GM12875 (cell line): ENCODE measurements around the gene MPHOSPH6.

ENCODE experiments used
- H3K4me3 ChIP-seq: one replicate; pipeline ENCODE4 v1.5.1; 2011; ENCODE audit warnings: low read depth, low read length, control low read depth
- CTCF ChIP-seq: IDR thresholded peaks from 2 replicates; pipeline ENCODE4 v1.5.1; 2011; ENCODE audit warnings: low read depth, mild to moderate bottlenecking, control low read depth, inconsistent platforms, low read length, moderate library complexity, borderline replicate concordance; ENCODE audit not compliant: insufficient read depth

MPHOSPH6 gene

GRCh38 chr16:82197540-82198240, 27.7 kb upstream of the MPHOSPH6 start:
- TF ChIP-seq CTCF, result no peak
- no peak overlapping the region for H3K4me3 ChIP-seq

- H3K4me3 ChIP-seq, result no peak overlapping the region
- no peak for TF ChIP-seq CTCF
These were observed 26.0 kb upstream of the MPHOSPH6 start for GRCh38 chr16:82195917-82196494.

DNA sequence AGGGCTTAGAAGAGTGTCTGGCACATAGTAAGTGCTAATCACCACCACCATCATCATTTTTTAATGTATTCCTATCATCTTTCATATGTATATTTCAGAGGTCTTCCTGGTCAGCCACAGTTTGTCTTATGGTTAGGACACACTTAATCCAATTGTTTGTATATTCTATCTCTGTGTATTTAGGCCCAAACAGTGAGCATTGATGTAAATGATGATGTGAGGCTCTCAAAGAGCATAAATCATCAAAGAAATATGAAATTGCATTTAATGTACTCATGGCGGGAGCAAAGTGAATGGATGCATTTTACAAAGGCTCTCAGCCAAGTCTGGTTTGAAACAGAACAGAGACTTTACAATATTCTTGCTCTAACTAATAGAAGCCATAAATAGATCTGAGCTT, 24.1 kb upstream of the MPHOSPH6 start:
- TF ChIP-seq CTCF, result no peak
- H3K4me3 ChIP-seq, result no peak overlapping the region

DNA sequence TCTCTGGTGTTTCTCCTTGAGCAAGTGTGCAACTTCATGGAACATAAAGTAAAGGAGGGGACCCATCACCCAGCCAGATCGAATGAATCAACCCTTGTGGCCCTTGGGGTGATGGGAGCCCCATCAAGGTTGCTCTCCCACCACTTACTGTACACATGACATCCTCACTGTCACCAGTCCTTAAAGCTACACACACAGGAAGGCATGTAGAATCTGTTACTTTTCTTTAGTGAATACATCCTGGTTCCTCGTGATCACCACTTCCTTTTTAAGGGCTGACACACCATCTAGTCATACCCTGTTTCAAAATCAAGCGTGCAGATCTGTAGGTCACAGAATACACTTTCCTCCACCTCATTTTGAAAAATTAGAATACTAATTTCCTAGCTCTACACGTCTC, 22.6 kb upstream of the MPHOSPH6 start:
- no peak overlapping the region for H3K4me3 ChIP-seq
- TF ChIP-seq CTCF, result no peak

DNA sequence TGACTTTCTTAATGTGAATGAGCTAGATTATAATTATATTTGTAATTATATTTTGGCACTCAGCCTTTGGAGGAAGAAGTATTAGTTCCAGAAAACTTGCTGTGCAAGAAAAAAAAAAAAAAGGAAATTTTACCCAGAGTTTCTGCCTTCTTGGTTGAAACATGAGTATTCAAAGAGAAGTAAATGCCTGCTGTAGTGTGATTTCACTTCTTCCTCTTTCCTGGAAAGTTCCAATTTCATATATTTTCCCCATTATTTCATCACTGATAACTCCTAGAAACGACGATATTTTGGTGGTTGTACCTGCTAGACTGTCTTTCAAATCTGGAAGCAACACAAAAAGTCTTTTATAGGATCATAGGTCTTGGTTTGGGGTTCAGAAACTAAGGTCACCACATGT, 20.4 kb upstream of the MPHOSPH6 start:
- no peak overlapping the region for H3K4me3 ChIP-seq
- TF ChIP-seq CTCF, result no peak

DNA sequence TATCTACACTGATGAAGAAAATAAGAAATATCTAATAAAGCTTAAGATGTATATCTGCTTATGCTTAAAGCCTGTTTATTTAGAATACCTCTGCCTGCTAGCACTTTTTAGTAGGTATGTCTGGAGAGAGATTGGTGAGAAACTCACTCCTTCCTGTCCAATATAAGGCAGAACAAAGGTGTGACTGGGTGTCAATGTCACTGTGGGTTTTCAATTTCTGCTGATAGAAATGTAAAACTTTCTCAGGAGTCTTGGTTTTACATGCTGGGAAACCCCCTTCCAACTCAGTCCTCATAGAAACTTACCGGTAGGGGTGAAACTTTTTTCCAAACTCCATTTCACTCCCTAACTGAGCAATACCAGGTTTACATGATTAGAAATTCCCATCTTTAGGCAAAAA, 17.8 kb upstream of the MPHOSPH6 start:
- no peak for TF ChIP-seq CTCF
- no peak overlapping the region for H3K4me3 ChIP-seq

DNA sequence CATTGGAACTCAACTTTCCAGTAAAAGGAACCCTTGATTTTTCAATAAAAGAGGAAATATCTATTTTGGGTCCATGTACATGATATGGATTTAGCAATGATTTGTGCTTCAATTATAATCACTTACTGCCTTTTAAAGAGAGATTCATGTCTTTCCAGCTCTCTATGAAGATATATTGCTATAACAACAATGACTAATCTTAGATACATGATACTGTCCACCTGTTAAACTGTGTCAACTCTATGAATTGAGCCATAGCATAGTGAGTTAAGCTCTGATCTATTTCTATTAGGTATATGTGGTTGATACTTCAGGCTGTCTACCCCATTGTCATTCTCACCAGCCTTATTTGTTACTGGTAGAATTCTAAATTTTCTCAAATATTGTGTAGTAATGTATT, 15.0 kb upstream of the MPHOSPH6 start:
- no peak overlapping the region for H3K4me3 ChIP-seq
- TF ChIP-seq CTCF, result no peak
